K562 (cell line): ENCODE results near the gene MCCD1. TPM values are rescaled to one million over a fixed set of nuclear protein-coding genes. Genes with fewer than 3 reads are reported as not detected.

ENCODE experiments used
- CHD2 ChIP-seq: IDR thresholded peaks from 2 replicates; pipeline ENCODE4 v1.6.1; 2011; ENCODE audit warnings: low read depth, low read length
- HEY1 ChIP-seq: fragments of 250-450 bp; sonication (Bioruptor Pico); IDR thresholded peaks from 2 replicates; pipeline ENCODE4 v1.5.0; 2020; ENCODE audit warnings: mild to moderate bottlenecking, moderate library complexity, borderline replicate concordance
- NFIC ChIP-seq: fragments of 450-650 bp; IDR thresholded peaks from 2 replicates; pipeline ENCODE4 v1.6.1; 2017; ENCODE audit warnings: mild to moderate bottlenecking, inconsistent platforms
- PHF21A ChIP-seq: fragments of 450-650 bp; IDR thresholded peaks from 2 replicates; pipeline ENCODE4 v1.6.1; 2017; ENCODE audit warnings: low read depth, borderline replicate concordance
- POLR2AphosphoS2 ChIP-seq: IDR thresholded peaks from 2 replicates; pipeline ENCODE4 v1.6.1; 2012; ENCODE audit warnings: low read length, improper control_type of control experiment
- PTTG1 ChIP-seq: fragments of 450-650 bp; IDR thresholded peaks from 2 replicates; pipeline ENCODE4 v1.6.1; 2016; ENCODE audit warnings: low read depth, mild to moderate bottlenecking, missing genetic modification characterization, missing compliant biosample characterization
- TCF15 ChIP-seq: fragments of 250-450 bp; sonication (Bioruptor Pico); IDR thresholded peaks from 2 replicates; pipeline ENCODE4 v1.8.0; 2022; ENCODE audit warnings: moderate library complexity, mild to moderate bottlenecking, inconsistent platforms
- ZC3H4 ChIP-seq: sonication (generic); formaldehyde crosslinking; IDR thresholded peaks from 2 replicates; pipeline ENCODE4 v1.9.0; 2021; ENCODE audit warnings: missing genetic modification reagents, borderline replicate concordance
- ZFPM2 ChIP-seq: fragments of 250-450 bp; sonication (Bioruptor Pico); IDR thresholded peaks from 2 replicates; pipeline ENCODE4 v1.5.1; 2022; ENCODE audit warnings: mild to moderate bottlenecking
- polyA plus RNA-seq, 8 experiments: library from polyadenylated mRNA; depleted of rRNA in 4 of 8; stranded (reverse) in 5 of 8; unstranded in 3 of 8; fragments of >200 nt; fragmentation: Nextera tagmentation in 2 of 8; fragmentation: Illumina TruSeq in 1 of 8; extraction: Ambion mirVana in 2 of 8; extraction: Trizol in 1 of 8; gene quantifications; 2 replicates each; pipeline versions ENCODE4 v1.2.1 to v1.2.3, GENCODE V29; 2011 to 2014; ENCODE audit warnings: inconsistent platforms in 1 of 8, missing spikeins in 1 of 8
- total RNA-seq, 7 experiments: library from RNA; depleted of rRNA in 6 of 7; stranded (reverse); fragments of >200 nt in 6 of 7; fragmentation: Illumina TruSeq in 2 of 7; extraction: Trizol in 2 of 7; gene quantifications; 2 replicates each; pipeline versions ENCODE4 v1.2.1 to v1.2.3, GENCODE V29; 2011 to 2021; ENCODE audit warnings: low replicate concordance in 1 of 7
- TF ChIP-seq, protein P1 (sequence below), 2 experiments: fragments of 450-650 bp in 1 of 2; sonication (generic) in 1 of 2; formaldehyde crosslinking in 1 of 2; IDR thresholded peaks; 2 replicates each; pipeline versions ENCODE4 v1.7.1 to v1.9.0; 2016 to 2022; ENCODE audit warnings: inconsistent platforms in 1 of 2, mild to moderate bottlenecking in 1 of 2, missing genetic modification reagents in 1 of 2
- TF ChIP-seq, protein P2 (sequence below): IDR thresholded peaks from 2 replicates; pipeline ENCODE4 v1.6.1; 2012; ENCODE audit warnings: low read depth, low read length, improper control_type of control experiment, borderline replicate concordance
- TF ChIP-seq, protein P3 (sequence below): fragments of 250-450 bp; sonication (Bioruptor Pico); IDR thresholded peaks from 2 replicates; pipeline ENCODE4 v1.4.0; 2020
- TF ChIP-seq, protein P4 (sequence below): IDR thresholded peaks from 2 replicates; pipeline ENCODE4 v1.6.1; 2016; ENCODE audit warnings: missing genetic modification characterization, missing compliant biosample characterization

Gene MCCD1
- total and polyA plus RNA-seq, 9 of the 15 experiments (the other 6 are each of a cell fraction or from before 2014, with no cell fraction given): not detected

DNA sequence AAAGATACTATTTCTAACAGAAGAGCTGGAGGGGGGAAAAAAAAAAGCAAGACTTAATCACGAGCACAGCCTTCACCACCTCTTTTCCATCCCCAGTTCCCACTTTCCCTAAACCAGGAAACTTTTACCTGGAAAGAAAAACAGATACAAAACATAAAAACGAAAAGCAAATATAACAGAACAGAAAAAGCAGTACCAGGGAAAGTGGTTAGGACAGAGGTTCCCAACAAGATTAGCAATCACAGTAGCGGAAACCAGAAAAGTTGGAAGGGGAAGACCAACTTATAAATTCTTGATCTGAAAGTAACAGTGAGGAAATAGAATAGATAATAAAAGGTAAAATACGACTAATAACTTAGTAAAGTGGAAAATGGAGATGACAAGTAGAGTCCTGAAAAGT, 11.9 kb downstream of the MCCD1 start (continued):
- TF ChIP-seq, protein P1, sequence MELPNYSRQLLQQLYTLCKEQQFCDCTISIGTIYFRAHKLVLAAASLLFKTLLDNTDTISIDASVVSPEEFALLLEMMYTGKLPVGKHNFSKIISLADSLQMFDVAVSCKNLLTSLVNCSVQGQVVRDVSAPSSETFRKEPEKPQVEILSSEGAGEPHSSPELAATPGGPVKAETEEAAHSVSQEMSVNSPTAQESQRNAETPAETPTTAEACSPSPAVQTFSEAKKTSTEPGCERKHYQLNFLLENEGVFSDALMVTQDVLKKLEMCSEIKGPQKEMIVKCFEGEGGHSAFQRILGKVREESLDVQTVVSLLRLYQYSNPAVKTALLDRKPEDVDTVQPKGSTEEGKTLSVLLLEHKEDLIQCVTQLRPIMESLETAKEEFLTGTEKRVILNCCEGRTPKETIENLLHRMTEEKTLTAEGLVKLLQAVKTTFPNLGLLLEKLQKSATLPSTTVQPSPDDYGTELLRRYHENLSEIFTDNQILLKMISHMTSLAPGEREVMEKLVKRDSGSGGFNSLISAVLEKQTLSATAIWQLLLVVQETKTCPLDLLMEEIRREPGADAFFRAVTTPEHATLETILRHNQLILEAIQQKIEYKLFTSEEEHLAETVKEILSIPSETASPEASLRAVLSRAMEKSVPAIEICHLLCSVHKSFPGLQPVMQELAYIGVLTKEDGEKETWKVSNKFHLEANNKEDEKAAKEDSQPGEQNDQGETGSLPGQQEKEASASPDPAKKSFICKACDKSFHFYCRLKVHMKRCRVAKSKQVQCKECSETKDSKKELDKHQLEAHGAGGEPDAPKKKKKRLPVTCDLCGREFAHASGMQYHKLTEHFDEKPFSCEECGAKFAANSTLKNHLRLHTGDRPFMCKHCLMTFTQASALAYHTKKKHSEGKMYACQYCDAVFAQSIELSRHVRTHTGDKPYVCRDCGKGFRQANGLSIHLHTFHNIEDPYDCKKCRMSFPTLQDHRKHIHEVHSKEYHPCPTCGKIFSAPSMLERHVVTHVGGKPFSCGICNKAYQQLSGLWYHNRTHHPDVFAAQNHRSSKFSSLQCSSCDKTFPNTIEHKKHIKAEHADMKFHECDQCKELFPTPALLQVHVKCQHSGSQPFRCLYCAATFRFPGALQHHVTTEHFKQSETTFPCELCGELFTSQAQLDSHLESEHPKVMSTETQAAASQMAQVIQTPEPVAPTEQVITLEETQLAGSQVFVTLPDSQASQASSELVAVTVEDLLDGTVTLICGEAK (IDR thresholded peaks at IDR 0.05): peak; percentile 59; the same call in 1 of the 2 replicates
- TF ChIP-seq, protein P1 (CRISPR knock-in tag; IDR thresholded peaks at IDR 0.05): no peak
- no peak for TF ChIP-seq ZFPM2 (CRISPR knock-in tag)
- TF ChIP-seq TCF15 (CRISPR knock-in tag): no peak
- TF ChIP-seq, protein P2, sequence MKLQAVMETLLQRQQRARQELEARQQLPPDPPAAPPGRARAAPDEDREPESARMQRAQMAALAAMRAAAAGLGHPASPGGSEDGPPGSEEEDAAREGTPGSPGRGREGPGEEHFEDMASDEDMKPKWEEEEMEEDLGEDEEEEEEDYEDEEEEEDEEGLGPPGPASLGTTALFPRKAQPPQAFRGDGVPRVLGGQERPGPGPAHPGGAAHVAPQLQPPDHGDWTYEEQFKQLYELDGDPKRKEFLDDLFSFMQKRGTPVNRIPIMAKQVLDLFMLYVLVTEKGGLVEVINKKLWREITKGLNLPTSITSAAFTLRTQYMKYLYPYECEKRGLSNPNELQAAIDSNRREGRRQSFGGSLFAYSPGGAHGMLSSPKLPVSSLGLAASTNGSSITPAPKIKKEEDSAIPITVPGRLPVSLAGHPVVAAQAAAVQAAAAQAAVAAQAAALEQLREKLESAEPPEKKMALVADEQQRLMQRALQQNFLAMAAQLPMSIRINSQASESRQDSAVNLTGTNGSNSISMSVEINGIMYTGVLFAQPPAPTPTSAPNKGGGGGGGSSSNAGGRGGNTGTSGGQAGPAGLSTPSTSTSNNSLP: no peak
- TF ChIP-seq NFIC: no peak
- TF ChIP-seq, protein P3, sequence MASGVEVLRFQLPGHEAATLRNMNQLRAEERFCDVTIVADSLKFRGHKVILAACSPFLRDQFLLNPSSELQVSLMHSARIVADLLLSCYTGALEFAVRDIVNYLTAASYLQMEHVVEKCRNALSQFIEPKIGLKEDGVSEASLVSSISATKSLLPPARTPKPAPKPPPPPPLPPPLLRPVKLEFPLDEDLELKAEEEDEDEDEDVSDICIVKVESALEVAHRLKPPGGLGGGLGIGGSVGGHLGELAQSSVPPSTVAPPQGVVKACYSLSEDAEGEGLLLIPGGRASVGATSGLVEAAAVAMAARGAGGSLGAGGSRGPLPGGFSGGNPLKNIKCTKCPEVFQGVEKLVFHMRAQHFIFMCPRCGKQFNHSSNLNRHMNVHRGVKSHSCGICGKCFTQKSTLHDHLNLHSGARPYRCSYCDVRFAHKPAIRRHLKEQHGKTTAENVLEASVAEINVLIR (CRISPR knock-in tag): no peak
- no peak for TF ChIP-seq HEY1
- TF ChIP-seq, protein P4, sequence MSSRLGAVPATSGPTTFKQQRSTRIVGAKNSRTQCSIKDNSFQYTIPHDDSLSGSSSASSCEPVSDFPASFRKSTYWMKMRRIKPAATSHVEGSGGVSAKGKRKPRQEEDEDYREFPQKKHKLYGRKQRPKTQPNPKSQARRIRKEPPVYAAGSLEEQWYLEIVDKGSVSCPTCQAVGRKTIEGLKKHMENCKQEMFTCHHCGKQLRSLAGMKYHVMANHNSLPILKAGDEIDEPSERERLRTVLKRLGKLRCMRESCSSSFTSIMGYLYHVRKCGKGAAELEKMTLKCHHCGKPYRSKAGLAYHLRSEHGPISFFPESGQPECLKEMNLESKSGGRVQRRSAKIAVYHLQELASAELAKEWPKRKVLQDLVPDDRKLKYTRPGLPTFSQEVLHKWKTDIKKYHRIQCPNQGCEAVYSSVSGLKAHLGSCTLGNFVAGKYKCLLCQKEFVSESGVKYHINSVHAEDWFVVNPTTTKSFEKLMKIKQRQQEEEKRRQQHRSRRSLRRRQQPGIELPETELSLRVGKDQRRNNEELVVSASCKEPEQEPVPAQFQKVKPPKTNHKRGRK (tag): peak; percentile 65; the same call in 1 of the 2 replicates
- TF ChIP-seq PHF21A: no peak
- TF ChIP-seq CHD2: no peak
- TF ChIP-seq POLR2AphosphoS2: no peak
- TF ChIP-seq PTTG1: no peak
- TF ChIP-seq ZC3H4 (CRISPR knock-in tag): no peak
